ENCODE results near the gene TSSC4. TPM values are rescaled to one million over a fixed set of nuclear protein-coding genes. Genes with fewer than 3 reads are reported as not detected.

Gene TSSC4
- total RNA-seq, 8 experiments from 2014 or later: 34.1 to 51.2 (median 42.6) TPM

DNA sequence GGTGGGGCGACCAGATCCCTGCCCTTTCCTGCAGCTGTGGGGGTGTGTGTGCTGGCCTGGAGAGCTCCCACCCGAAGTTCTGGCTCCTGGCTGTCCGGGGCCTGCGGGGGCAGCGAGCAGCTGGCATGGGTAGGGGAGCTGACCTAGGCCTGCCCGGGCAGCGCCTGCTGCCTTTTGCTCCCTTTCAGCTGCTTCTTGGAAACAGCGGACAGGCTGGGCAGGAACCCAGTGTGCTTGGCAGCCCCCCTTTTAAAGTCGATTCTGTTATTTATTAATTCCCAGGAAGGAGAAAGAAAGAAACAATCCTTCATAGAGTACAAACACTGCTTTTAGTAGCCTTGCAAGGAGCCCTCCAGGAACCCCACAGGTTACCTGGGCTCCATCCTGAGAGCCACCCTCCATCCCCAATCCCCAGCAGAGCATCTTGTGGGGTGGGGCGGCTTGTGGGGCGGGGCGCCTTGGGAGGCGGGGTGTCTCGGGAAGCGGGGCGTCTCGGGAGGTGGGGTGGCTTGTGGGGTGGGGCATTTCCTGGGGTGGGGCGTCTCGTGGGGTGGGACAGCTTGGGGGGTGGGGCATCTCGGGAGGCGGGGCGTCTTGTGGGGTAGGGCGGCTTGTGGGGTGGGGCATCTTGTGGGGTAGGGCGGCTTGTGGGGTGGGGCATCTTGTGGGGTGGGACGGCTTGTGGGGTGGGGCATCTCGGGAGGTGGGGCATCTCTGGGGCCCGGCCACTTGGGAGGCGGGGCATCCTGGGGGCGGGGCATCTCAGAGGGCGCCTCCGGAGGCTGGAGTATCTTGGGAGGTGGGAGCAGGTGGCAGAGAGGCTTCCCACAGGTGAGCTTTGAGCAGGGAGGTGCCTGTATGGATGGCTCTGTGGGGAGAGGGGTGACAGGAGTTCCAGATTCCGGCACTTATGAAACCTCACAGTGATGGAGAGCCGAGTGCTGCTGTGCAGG is 16.4 kb upstream of the TSSC4 start:
- ATAC-seq (replicated peaks in 6 of 8): peak in 2 of 8 experiments; percentile 1 to 2
- Histone ChIP-seq H3K27ac (no peak overlapping the region), H3K4me3 (no peak overlapping the region), H3K4me1 (replicated peaks in 1 of 2) (peaks cover 8 to 35% of the 10 kb centered on the region in 2 donors)
- WGBS, 10 experiments: 69 to 100% (median 82%) methylated on average over 1 to 6 of the region's 33 CpGs; no CpG with 5 or more reads in 6 of the 10 experiments
- in situ Hi-C loops (cut with MboI; ENCODE audit: low pct_unique_long_range_greater_than_20kb in 2 of 9, low sequenced_read_pairs in 9 of 9, unreplicated experiment in 9 of 9): no loop called here

DNA sequence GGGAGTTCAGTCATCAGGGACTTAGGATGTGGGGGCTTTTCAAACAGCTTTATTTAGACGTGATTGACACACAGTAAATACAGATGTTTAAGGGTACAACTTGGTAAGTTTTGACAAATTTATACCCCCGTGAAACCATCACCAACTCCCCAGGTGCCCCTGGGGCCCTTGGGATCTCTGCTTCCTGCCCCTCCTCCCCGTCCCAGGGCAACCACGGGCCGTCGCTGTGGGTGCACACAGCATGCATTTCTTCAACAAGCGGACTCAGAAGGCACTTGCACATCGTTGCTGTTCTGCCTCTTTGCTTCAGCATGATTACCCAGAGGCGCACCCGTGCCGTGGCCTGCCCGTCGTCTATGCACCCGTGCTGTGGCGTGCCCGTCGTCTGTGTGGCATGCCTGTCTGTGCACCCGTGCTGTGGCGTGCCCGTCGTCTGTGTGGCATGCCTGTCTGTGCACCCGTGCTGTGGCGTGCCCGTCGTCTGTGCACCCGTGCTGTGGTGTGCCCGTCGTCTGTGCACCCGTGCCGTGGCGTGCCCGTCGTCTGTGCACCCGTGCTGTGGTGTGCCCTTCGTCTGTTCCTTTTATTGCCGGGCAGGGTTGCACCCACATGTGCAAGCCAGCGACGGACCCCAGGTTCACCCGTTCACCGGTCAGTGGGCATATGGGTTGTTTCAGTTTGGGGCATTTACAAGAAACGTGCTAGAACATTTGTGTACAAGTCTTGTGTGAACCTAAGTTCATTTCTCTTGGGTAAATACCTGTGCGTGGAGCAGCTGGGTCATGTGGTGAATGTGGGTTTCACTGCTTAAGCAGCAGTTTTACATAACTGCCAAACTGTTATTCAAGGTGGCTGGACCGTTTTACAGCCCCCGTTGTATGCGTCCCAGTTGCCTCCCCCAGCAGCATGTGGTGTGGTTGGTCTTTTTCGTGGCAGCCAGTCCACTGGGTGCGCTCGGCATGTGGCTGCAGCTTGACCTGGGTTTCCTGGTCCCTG is 15.1 kb upstream of the TSSC4 start:
- H3K4me1 ChIP-seq (replicated peaks in 1 of 2): peaks cover 16 to 40% of the 10 kb centered on the region in 2 donors
- no peak overlapping the region for H3K4me3 ChIP-seq
- in situ Hi-C loops (cut with MboI; ENCODE audit: low pct_unique_long_range_greater_than_20kb in 2 of 9, low sequenced_read_pairs in 9 of 9, unreplicated experiment in 9 of 9): no loop called here
- no peak for ATAC-seq (replicated peaks in 6 of 8)
- 48 to 96% (median 85%) methylated on average over 2 to 14 of the region's 48 CpGs; no CpG with 5 or more reads in 2 of the 10 experiments for whole genome bisulfite sequencing, 10 experiments
- no peak overlapping the region for H3K27ac ChIP-seq

DNA sequence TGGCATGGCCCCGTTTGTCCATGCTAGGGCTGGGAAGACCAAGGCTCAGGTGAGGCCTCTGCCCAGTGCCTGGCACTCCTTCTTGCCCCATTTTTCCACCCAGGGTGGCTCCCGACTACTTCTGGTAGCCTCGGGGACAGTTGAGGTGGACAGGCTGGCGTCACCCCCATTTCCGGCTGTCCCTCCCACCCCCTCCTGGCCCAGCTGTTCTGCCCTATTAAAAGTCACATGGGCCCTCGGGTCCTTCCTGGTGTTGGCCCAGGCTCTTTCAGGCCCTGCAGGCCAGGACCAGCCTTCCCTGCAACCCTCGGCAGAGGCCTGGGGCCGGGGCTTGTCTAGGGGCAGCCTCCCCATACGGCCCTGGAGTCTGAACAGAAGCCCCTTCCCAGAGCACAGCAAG is 14.0 kb upstream of the TSSC4 start:
- no peak overlapping the region for H3K4me3 ChIP-seq
- peaks cover 16 to 40% of the 10 kb centered on the region in 2 donors for H3K4me1 ChIP-seq (replicated peaks in 1 of 2)
- in situ Hi-C loops (cut with MboI; ENCODE audit: low pct_unique_long_range_greater_than_20kb in 2 of 9, low sequenced_read_pairs in 9 of 9, unreplicated experiment in 9 of 9): no loop called here
- WGBS, 10 experiments: no CpG with 5 or more reads among the region's 9 CpGs
- no peak for ATAC-seq (replicated peaks in 6 of 8)
- peak overlapping the region in 1 of 2 donors; percentile 71 for H3K27ac ChIP-seq

DNA sequence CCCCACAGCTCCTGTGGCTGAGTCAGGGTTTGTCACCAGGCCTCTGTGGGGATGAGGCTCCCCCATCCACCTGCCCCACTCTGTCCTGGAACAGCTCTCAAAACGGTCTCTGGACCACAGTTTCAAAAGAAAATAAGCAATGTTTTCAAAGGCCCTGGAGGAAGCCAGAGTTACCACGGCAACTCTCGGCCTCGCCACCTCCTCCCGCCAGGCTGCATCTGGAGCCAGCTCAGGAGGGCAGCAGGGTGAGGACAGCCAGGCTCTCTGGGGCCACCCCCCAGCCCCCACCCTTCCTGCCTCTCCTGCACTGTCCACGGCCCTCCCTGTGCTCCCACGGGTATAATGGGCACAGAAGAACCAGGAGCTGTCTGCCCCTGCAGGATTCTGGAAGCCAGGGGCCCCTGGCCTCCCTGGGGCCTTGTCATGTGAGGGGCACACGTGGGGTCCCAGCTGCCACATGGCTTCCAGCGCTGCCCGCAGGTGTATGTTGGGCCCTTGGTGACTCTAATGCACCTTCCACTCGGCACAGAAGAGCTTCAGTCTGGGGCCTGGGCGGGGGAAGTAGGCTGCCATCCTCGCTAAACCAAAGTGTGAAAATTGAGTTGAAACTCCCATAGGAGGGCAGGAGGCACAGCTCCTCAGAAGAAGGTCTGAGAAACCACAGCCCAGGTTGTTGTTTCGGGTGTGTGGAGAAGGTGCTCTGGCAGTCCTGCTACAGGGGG is 13.1 kb upstream of the TSSC4 start:
- 0 to 80% (median 70%) methylated on average over 1 to 5 of the region's 14 CpGs; no CpG with 5 or more reads in 7 of the 10 experiments for WGBS, 10 experiments
- in situ Hi-C loops (cut with MboI; ENCODE audit: low pct_unique_long_range_greater_than_20kb in 2 of 9, low sequenced_read_pairs in 9 of 9, unreplicated experiment in 9 of 9): no loop called here
- peak overlapping the region in 1 of 2 donors; percentile 71 for H3K27ac ChIP-seq
- H3K4me1 ChIP-seq (replicated peaks in 1 of 2): peaks cover 16 to 36% of the 10 kb centered on the region in 2 donors
- H3K4me3 ChIP-seq: no peak overlapping the region
- ATAC-seq (replicated peaks in 6 of 8): peak in 5 of 8 experiments; percentile 23 to 50 (median 37)

DNA sequence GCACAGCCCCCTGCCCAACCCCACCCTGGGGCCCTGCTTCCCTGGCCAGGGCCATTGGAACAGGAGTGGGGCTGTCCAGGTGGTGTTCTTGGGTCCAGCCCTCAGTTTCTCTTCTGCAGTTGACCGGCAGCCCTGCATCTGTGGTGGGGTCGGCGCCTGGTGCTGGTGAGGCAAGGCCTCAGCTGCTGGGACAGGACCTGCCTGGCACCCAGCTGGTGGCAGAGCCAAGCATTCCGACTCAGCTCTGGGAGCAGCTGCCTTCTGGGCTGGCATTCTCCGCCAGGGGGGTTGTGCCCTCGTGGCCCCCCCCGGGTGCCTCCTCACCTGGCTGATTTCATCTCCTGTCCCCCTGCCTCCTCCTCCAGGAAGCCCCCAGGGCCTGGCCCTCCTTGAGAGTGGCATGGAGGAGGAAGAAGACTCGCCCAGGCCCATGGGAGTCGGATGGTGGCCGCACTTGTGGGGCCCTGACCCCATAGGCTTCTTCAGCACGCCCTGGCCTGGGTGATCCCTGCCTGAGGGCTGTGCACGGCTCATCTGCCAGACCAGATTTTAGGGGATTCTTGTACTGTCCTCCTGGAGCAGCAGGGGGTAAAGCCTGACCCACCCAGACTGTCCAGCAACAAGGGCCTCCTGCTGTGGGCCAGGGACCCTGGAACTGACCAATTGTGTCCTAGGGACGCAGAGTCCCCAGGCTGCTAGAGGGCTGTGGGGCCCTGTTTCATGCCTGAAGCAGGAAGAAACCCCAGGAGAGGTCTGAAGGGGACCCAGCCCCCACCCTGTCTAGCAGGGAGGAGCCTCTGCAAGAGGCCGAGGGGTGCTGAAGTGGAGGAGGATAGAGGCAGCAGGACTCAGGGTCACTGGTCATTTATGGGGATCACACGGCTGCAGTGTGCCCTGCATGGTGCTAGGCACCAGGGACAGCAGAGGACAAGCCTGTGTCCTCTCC is 11.8 kb upstream of the TSSC4 start:
- H3K27ac ChIP-seq: peak overlapping the region; percentile 14 to 79

DNA sequence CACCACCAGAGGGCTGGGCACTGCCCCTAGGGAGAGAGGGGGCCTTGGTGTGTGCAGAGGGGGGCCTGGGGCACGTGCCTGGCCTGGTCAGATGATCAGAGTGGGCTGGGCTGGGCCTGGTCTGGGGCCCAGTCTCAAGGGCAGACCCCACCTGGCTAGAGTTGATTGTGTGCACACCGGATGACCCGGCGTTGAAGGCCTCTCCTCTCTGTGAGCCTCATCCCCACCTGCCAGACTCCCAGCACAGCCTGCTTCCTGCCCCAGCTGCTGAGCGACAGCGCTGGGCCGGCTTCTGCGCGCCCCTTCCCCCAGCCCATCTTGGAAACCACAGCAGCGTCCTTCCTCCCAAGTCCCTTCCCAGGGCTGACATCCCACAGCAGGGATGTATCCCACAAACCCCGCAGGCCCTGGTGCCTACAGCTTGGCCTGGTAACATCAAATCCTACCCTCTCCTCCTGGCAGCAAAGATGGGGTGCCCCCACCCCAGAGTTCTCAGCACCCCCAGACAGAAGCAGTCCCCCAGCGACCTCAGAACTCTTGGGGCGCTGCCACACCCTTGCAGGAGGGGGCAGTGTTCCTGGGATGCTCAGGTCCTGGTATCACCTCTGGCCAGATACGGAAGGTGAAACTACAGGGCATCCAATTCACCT is 11.0 kb upstream of the TSSC4 start:
- Histone ChIP-seq H3K27ac (peak overlapping the region; percentile 14 to 79), H3K4me3 (no peak overlapping the region), H3K4me1 (replicated peaks in 1 of 2) (peaks cover 16 to 29% of the 10 kb centered on the region in 2 donors)
- WGBS, 10 experiments: 66 to 100% (median 100%) methylated on average over 2 to 7 of the region's 14 CpGs; no CpG with 5 or more reads in 7 of the 10 experiments
- in situ Hi-C loops (cut with MboI; ENCODE audit: low pct_unique_long_range_greater_than_20kb in 2 of 9, low sequenced_read_pairs in 9 of 9, unreplicated experiment in 9 of 9): no loop called here
- peak in 6 of 8 experiments; percentile 2 to 76 (median 66) for ATAC-seq (replicated peaks in 6 of 8)

More for the DNA sequence above, 11.8 kb upstream of the TSSC4 start:
- ATAC-seq (replicated peaks in 6 of 8): no peak
- H3K4me1 ChIP-seq (replicated peaks in 1 of 2): peaks cover 16 to 30% of the 10 kb centered on the region in 2 donors
- H3K4me3 ChIP-seq: no peak overlapping the region
- in situ Hi-C loops (cut with MboI; ENCODE audit: low pct_unique_long_range_greater_than_20kb in 2 of 9, low sequenced_read_pairs in 9 of 9, unreplicated experiment in 9 of 9): no loop called here
- WGBS, 10 experiments: 40 to 50% methylated on average over 1 to 3 of the region's 15 CpGs; no CpG with 5 or more reads in 8 of the 10 experiments

DNA sequence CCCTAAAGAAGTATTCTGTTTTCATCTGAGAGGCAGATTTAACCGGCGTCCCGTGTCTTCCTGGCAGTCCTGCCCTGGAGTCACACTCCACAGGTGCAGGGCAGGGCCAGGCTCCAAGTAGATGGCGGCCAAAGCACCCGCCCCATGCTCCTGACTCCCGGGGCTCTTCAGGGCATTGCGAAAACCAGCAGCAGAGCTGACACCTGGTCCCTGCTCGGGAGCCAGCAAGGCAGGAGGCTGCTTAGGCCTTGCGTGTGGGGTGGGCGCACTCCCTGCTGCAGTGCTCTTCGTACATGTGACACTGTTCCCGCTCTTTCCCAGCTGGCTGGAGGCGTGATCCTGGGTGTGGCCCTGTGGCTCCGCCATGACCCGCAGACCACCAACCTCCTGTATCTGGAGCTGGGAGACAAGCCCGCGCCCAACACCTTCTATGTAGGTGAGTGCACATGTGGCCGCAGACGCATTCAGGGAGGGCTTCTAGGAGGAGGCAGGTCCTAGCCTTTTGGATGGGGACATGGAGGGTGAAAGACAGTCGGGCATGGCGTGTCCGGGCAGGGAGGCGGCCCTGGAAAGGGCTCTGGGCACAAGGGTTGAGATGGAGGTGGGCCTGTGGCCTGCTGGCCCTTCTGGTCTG is 10.3 kb upstream of the TSSC4 start:
- ATAC-seq (replicated peaks in 6 of 8): peak in 2 of 8 experiments; percentile 16 to 18
- Histone ChIP-seq H3K4me3 (no peak overlapping the region), H3K27ac (no peak overlapping the region), H3K4me1 (replicated peaks in 1 of 2) (peaks cover 16 to 29% of the 10 kb centered on the region in 2 donors)
- in situ Hi-C loops (cut with MboI; ENCODE audit: low pct_unique_long_range_greater_than_20kb in 2 of 9, low sequenced_read_pairs in 9 of 9, unreplicated experiment in 9 of 9): no loop called here
- 70 to 100% (median 94%) methylated on average over 2 to 12 of the region's 23 CpGs; no CpG with 5 or more reads in 5 of the 10 experiments for WGBS, 10 experiments

DNA sequence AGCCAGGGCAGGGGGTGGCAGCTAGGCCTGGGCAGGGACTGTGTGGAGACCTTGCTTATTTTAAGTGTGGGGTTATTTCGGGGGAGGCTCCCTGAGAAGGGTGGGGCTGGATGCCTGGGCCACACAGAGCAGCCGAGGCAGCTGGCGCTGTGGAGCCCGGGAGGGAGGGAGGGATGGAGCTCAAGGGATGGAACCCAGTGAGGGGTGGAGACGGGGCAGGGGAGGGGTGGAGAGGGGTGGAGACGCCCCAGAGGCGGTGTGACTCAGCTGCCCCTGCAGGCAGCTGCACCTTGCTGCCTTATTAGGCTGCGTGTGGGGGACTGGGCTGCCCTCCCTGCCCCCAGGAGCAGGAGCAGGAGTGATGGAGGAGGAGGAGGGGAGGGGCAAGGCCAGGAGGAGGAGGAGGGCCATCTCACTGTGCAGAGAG is 9.8 kb upstream of the TSSC4 start:
- Histone ChIP-seq H3K4me3 (no peak overlapping the region), H3K4me1 (replicated peaks in 1 of 2) (peaks cover 16 to 29% of the 10 kb centered on the region in 2 donors), H3K27ac (no peak overlapping the region)
- ATAC-seq (replicated peaks in 6 of 8): peak; percentile 5 to 82 (median 43)
- in situ Hi-C loops (cut with MboI; ENCODE audit: low pct_unique_long_range_greater_than_20kb in 2 of 9, low sequenced_read_pairs in 9 of 9, unreplicated experiment in 9 of 9): no loop called here
- WGBS, 10 experiments: no CpG with 5 or more reads among the region's 8 CpGs

DNA sequence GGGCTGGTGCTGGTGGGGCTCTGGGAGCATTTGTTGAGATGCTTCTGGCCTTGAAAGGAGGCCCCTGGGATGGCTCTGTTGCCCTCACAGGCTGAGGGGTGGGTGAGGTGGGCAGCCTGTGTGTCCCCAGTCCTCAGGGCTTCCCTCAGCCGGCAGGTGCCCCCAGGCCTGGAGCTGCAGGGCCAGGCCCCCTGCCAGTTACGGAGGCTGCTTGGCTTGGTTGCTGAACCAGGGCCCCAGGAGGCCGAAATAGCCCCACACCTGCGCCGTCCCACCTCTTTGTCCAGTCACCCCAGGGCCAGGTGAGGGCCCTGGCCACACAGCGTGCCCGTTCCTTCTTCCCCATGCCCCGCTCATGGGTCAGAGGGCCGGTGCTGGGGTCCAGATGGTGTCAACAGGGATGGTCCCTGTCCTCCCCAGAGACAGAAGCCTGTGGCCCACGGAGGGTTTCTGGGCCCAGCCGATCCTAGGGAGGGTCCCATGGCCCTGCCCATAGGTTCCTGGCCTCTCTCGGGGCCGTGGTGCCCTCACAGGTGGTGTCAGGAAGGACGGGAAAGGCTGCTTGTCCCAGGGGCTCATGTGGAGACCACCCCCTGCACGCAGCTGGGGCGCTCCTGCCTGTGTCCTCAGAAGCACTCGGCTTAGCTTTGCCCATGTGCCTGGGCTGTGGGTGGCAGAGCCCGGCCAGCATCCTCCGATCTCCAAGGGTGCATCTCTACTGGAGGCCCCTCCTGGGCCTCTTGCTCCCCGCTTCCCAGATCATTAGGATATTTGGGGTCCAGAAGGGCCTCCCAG is 9.2 kb upstream of the TSSC4 start:
- no peak overlapping the region for H3K4me3 ChIP-seq
- in situ Hi-C loops (cut with MboI; ENCODE audit: low pct_unique_long_range_greater_than_20kb in 2 of 9, low sequenced_read_pairs in 9 of 9, unreplicated experiment in 9 of 9): no loop called here
- 93 to 100% (median 95%) methylated on average over 2 to 7 of the region's 20 CpGs; no CpG with 5 or more reads in 7 of the 10 experiments for WGBS, 10 experiments

DNA sequence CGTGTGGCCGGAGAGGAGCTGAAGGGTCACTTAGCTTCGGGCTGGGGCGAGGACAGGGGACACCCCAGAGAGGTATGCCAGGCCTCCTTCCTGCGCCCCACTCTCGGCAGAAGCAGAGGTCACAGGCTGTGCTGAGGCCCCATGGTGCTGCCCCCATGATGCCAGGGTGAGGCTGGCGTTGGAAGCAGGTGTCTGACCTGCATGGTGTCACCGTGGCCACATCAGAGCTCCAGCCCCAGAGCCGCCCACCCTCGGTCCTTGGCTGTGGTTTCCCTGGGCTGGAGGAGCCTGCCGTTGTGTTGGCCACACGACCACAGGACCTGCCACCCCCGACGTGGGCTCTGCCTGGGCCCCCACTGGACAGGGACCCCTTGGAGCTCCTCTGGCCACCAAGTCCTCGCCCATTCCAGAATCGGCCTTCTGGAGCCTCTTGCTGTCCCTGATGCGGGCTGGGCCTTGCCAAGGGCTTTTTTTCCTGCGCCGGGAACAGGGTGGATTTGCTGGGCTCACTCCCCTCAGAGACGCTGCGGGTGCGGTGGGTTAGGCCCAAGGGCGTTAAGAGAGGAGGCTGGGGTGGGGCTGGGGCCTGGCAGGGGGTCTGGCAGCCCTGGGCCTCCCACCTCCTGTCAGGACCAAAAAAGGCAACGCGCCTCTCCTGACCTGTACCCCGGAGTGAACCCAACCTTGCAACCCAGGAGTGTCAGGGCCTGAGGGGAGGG is 8.2 kb upstream of the TSSC4 start:
- no peak overlapping the region for H3K4me3 ChIP-seq
- 90 to 100% methylated on average over 1 to 2 of the region's 26 CpGs; no CpG with 5 or more reads in 8 of the 10 experiments for WGBS, 10 experiments
- no peak overlapping the region for H3K27ac ChIP-seq
- H3K4me1 ChIP-seq (replicated peaks in 1 of 2): peaks cover 10 to 17% of the 10 kb centered on the region in 2 donors
- ATAC-seq (replicated peaks in 6 of 8): no peak
- in situ Hi-C loops (cut with MboI; ENCODE audit: low pct_unique_long_range_greater_than_20kb in 2 of 9, low sequenced_read_pairs in 9 of 9, unreplicated experiment in 9 of 9): no loop called here

More for the DNA sequence above, 9.2 kb upstream of the TSSC4 start:
- Histone ChIP-seq H3K27ac (no peak overlapping the region), H3K4me1 (replicated peaks in 1 of 2) (peaks cover 16 to 27% of the 10 kb centered on the region in 2 donors)
- no peak for ATAC-seq (replicated peaks in 6 of 8)
